GM12878 (cell line): ENCODE data around the gene FYTTD1. TPM values are rescaled to one million over a fixed set of nuclear protein-coding genes. Genes with fewer than 3 reads are reported as not detected.

Experiments used
- ATAC-seq: fragments of 200-7000 bp; cut with Tn5 transposase; 3 replicates; pipeline ENCODE4 v1.9.1; 2020; ENCODE audit warnings: mild to moderate bottlenecking, moderate library complexity
- BruUV-seq: library from RNA; stranded (reverse); fragments of 400-500 nt; replicated peaks from 2 replicates; lab custom pipeline; 2021; lab: Mats Ljungman, UMichigan
- CTCF ChIA-PET: fragments of 300-600 bp; sonication (Branson Sonifier 250); formaldehyde crosslinking; extraction: SDS; loops from one replicate; lab custom pipeline; 2021; ENCODE audit warnings: inconsistent platforms; lab: Yijun Ruan, JAX
- POLR2A ChIA-PET: fragments of 350-600 bp; formaldehyde crosslinking; extraction: SDS; loops from one replicate; lab custom pipeline; 2021; ENCODE audit warnings: inconsistent platforms; lab: Charles Lee
- RAD21 ChIA-PET: fragments of 300-600 bp; sonication (Branson Sonifier 250); formaldehyde crosslinking; loops from one replicate; lab custom pipeline; 2023; ENCODE audit warnings: antibody characterized with exemption; ENCODE audit not compliant: unreplicated experiment; lab: Charles Lee
- SMC1A ChIA-PET: fragments of 300-600 bp; sonication (Branson Sonifier 250); formaldehyde crosslinking; loops from one replicate; lab custom pipeline; 2023; ENCODE audit not compliant: unreplicated experiment, uncharacterized antibody; lab: Charles Lee
- DNase-seq: peaks from one replicate; pipeline ENCODE4 v3.0.0-alpha.2; 2011; ENCODE audit warnings: low read depth, low spot score
- FAIRE-seq: peaks from 3 replicates; lab custom pipeline; 2011; peaks lifted over from hg19 to GRCh38; lab: Jason Lieb, UNC
- H2AFZ ChIP-seq: 2 replicates; pipeline ENCODE4 v1.6.0; 2011; ENCODE audit warnings: low read depth, low read length, control low read depth; ENCODE audit not compliant: control insufficient read depth
- H3K27ac ChIP-seq: 2 replicates; pipeline ENCODE4 v1.5.1; 2011; ENCODE audit warnings: control low read depth; ENCODE audit not compliant: control insufficient read depth, insufficient read depth
- H3K27me3 ChIP-seq, 2 experiments: replicated peaks in 1 of 2; 2 replicates each; pipeline versions ENCODE4 v1.6.0 to v1.6.1; 2011; ENCODE audit warnings: low read length in 1 of 2; ENCODE audit not compliant: control insufficient read depth in 2 of 2, insufficient read depth in 2 of 2
- H3K36me3 ChIP-seq, 2 experiments: 2 replicates each; pipeline ENCODE4 v1.5.1; 2011; ENCODE audit warnings: low read length in 1 of 2; ENCODE audit not compliant: control insufficient read depth in 2 of 2, insufficient read depth in 2 of 2
- H3K4me1 ChIP-seq: 2 replicates; pipeline ENCODE4 v1.6.1; 2011; ENCODE audit warnings: mild to moderate bottlenecking, low read length, moderate library complexity, mixed read lengths; ENCODE audit not compliant: control insufficient read depth, insufficient read depth
- H3K4me2 ChIP-seq: 2 replicates; pipeline ENCODE4 v1.6.0; 2011; ENCODE audit warnings: control low read depth; ENCODE audit not compliant: control insufficient read depth, insufficient read depth
- H3K4me3 ChIP-seq: fragments of 200-600 bp; sonication (generic); 2 replicates; pipeline ENCODE4 v1.5.1; 2016
- H3K79me2 ChIP-seq: 2 replicates; pipeline ENCODE4 v1.6.0; 2011; ENCODE audit warnings: low read length; ENCODE audit not compliant: control insufficient read depth, insufficient read depth
- H3K9ac ChIP-seq: 2 replicates; pipeline ENCODE4 v1.8.0; 2011; ENCODE audit warnings: low read length, control low read depth, mixed read lengths; ENCODE audit not compliant: control insufficient read depth, insufficient read depth
- H3K9me3 ChIP-seq: replicated peaks from 3 replicates; pipeline ENCODE4 v1.5.1; 2011; ENCODE audit warnings: mild to moderate bottlenecking, low read length; ENCODE audit not compliant: control insufficient read depth, insufficient read depth
- H4K20me1 ChIP-seq: 2 replicates; pipeline ENCODE4 v1.6.0; 2011; ENCODE audit not compliant: control insufficient read depth, insufficient read depth
- ASH2L ChIP-seq: fragments of 300-600, 200-600 bp; sonication (generic); IDR thresholded peaks from 2 replicates; pipeline ENCODE4 v1.6.1; 2017; ENCODE audit warnings: low read depth, mild to moderate bottlenecking, borderline replicate concordance
- BHLHE40 ChIP-seq, 2 experiments: fragments of 450-650 bp in 1 of 2; IDR thresholded peaks; 2 replicates each; pipeline ENCODE4 v1.6.1; 2011 to 2017; ENCODE audit warnings: low read depth in 2 of 2, borderline replicate concordance in 1 of 2, improper control_type of control experiment in 1 of 2, low read length in 1 of 2, mild to moderate bottlenecking in 1 of 2
- BRCA1 ChIP-seq: IDR thresholded peaks from 2 replicates; pipeline ENCODE4 v1.6.1; 2011; ENCODE audit warnings: low read depth, low read length, improper control_type of control experiment
- CREB1 ChIP-seq: IDR thresholded peaks from 2 replicates; pipeline ENCODE4 v1.6.1; 2012; ENCODE audit warnings: low read depth, mild to moderate bottlenecking, inconsistent platforms
- EED ChIP-seq: sonication (generic); IDR thresholded peaks from 2 replicates; pipeline ENCODE4 v1.6.1; 2016; ENCODE audit warnings: antibody characterized with exemption, low read depth
- HDGF ChIP-seq: fragments of 450-650 bp; IDR thresholded peaks from 2 replicates; pipeline ENCODE4 v1.6.1; 2016; ENCODE audit warnings: antibody characterized with exemption
- HSF1 ChIP-seq: fragments of 150-350 bp; IDR thresholded peaks from 2 replicates; pipeline ENCODE4 v1.6.1; 2014; ENCODE audit warnings: mild to moderate bottlenecking, low read depth, low read length
- IRF4 ChIP-seq: IDR thresholded peaks from 2 replicates; pipeline ENCODE4 v1.6.1; 2011; ENCODE audit warnings: low read depth, low read length
- NR2F1 ChIP-seq: fragments of 450-650 bp; conservative IDR thresholded peaks from 2 replicates; pipeline ENCODE4 v1.6.1; 2017; ENCODE audit warnings: mild to moderate bottlenecking
- PKNOX1 ChIP-seq: fragments of 450-650 bp; IDR thresholded peaks from 2 replicates; pipeline ENCODE4 v1.6.1; 2016; ENCODE audit warnings: mild to moderate bottlenecking
- POU2F2 ChIP-seq: IDR thresholded peaks from 3 replicates; pipeline ENCODE4 v1.6.1; 2011; ENCODE audit warnings: low read depth, mild to moderate bottlenecking, low read length, borderline replicate concordance
- RAD51 ChIP-seq: fragments of 450-650 bp; IDR thresholded peaks from 2 replicates; pipeline ENCODE4 v1.6.1; 2016; ENCODE audit warnings: moderate library complexity, mild to moderate bottlenecking, inconsistent platforms
- SIN3A ChIP-seq: IDR thresholded peaks from 2 replicates; pipeline ENCODE4 v1.6.1; 2012; ENCODE audit warnings: low read depth, low read length, improper control_type of control experiment
- ZBED1 ChIP-seq: IDR thresholded peaks from 2 replicates; pipeline ENCODE4 v1.6.1; 2016; ENCODE audit warnings: borderline replicate concordance
- ZNF384 ChIP-seq: IDR thresholded peaks from 2 replicates; pipeline ENCODE4 v1.6.1; 2012; ENCODE audit warnings: low read depth, mild to moderate bottlenecking, low read length, improper control_type of control experiment, borderline replicate concordance
- ZZZ3 ChIP-seq: IDR thresholded peaks from 2 replicates; pipeline ENCODE4 v1.6.1; 2011; ENCODE audit warnings: low read depth; ENCODE audit not compliant: control insufficient read depth, insufficient read length
- WGBS: methylation state at CpG from one replicate; pipeline ENCODE4 v1.1.6; 2016; ENCODE audit warnings: low lambda C conversion rate; ENCODE audit not compliant: insufficient replicate concordance, insufficient coverage; ENCODE audit errors: missing lambda C conversion rate; 5-methylcytosine and 5-hydroxymethylcytosine counted together
- in situ Hi-C: fragments of 300-500 bp; cut with MboI; formaldehyde crosslinking; loops from 9 replicates; pipeline ENCODE4 v1.14.3; 2018; ENCODE audit warnings: mixed read lengths
- intact Hi-C: fragments of 100-400 bp; cut with micrococcal nuclease; formaldehyde crosslinking; loops from one replicate; pipeline ENCODE4 v1.14.2; 2022; ENCODE audit not compliant: unreplicated experiment
- polyA plus RNA-seq, 11 experiments: library from polyadenylated mRNA; depleted of rRNA in 4 of 11; unstranded in 6 of 11; stranded (reverse) in 5 of 11; fragments of >200 nt; fragmentation: Nextera tagmentation in 4 of 11; fragmentation: Illumina TruSeq in 1 of 11; extraction: Ambion mirVana in 4 of 11; extraction: Trizol in 1 of 11; gene quantifications; 1 replicate in 1 of 11; 2 replicates in 10 of 11; pipeline versions ENCODE4 v1.2.1 to v1.2.3, GENCODE V29; 2011 to 2016; ENCODE audit warnings: inconsistent platforms in 2 of 11, missing spikeins in 2 of 11, low read depth in 1 of 11
- total RNA-seq, 4 experiments: library from RNA; depleted of rRNA in 3 of 4; stranded (reverse); fragments of >200 nt in 3 of 4; fragmentation: Illumina TruSeq in 1 of 4; extraction: Trizol in 1 of 4; gene quantifications; 2 replicates each; pipeline versions ENCODE4 v1.2.1 to v1.2.3, GENCODE V29; 2013 to 2021

FYTTD1 gene
- total and polyA plus RNA-seq, 10 of the 15 experiments (the other 5 are each of a cell fraction or from before 2014, with no cell fraction given), result 25.5 to 101 (median 59.4) TPM

GRCh38 chr3:197804511-197804910, 54.8 kb downstream of the FYTTD1 start:
- H3K4me3 ChIP-seq, result no peak overlapping the region
- intact Hi-C loops (no loop called here), in situ Hi-C loops (no loop called here)
- no TSS peak for BruUV-seq
- WGBS, result 75% methylated on average over 4 of the region's 4 CpGs
- ChIA-PET CTCF (interaction anchor here (1.2 to 4.8 kb wide), 2 partner anchors 15 to 20 kb away, joined by 3 to 32 read pairs; no protein-coding TSS in a partner anchor), RAD21 (interaction anchor here (1.0 to 5.6 kb wide), 3 partner anchors 11 to 69 kb away, joined by 3 to 34 read pairs (median 5); no protein-coding TSS in a partner anchor), SMC1A (no interaction called here), POLR2A (no interaction called here)
- H3K4me1 ChIP-seq, result peaks cover 32% of the 10 kb centered on the region
- H3K4me2 ChIP-seq, result no peak overlapping the region
- FAIRE-seq (no peak), DNase-seq (no peak), ATAC-seq (no peak)
- no peak overlapping the region for H3K9ac ChIP-seq
- H2AFZ ChIP-seq, result no peak overlapping the region
- no peak for TF ChIP-seq POU2F2
- TF ChIP-seq EED, result no peak
- TF ChIP-seq SIN3A, result no peak
- no peak for TF ChIP-seq HSF1
- no peak for TF ChIP-seq ZZZ3
- no peak for TF ChIP-seq ASH2L
- TF ChIP-seq PKNOX1, result no peak
- no peak for TF ChIP-seq RAD51
- TF ChIP-seq ZNF384, result no peak
- no peak for TF ChIP-seq BHLHE40 (IDR thresholded peaks at IDR 0.05; ENCODE audit: borderline replicate concordance in 1 of 2, low read depth in 2 of 2, low read length in 1 of 2)
- TF ChIP-seq CREB1, result no peak
- no peak for TF ChIP-seq IRF4
- no peak for TF ChIP-seq BRCA1
- no peak for TF ChIP-seq ZBED1
- no peak for TF ChIP-seq HDGF
- no peak for TF ChIP-seq NR2F1
- H4K20me1 ChIP-seq, result no peaks in the 10 kb centered on the region
- H3K27me3 ChIP-seq, result no peaks in the 10 kb centered on the region
- peaks cover 70% of the 10 kb centered on the region for H3K79me2 ChIP-seq
- H3K27ac ChIP-seq, result no peak overlapping the region
- H3K9me3 ChIP-seq, result no peaks in the 10 kb centered on the region
- H3K36me3 ChIP-seq, result no peaks in the 10 kb centered on the region; a peak in 1 of 4 replicates
